Right ventricle myocardium inferior (tissue), 1 donor: ENCODE results near the gene DCAF6. TPM values are rescaled to one million over a fixed set of nuclear protein-coding genes. Genes with fewer than 3 reads are reported as not detected.

Source experiments
- ATAC-seq: fragments of 200-7000 bp; cut with Tn5 transposase; one replicate; pipeline ENCODE4 v1.9.1; 2020; ENCODE audit warnings: mild to moderate bottlenecking, moderate library complexity
- DNase-seq: peaks from one replicate; pipeline ENCODE4 v3.0.0; 2021; ENCODE audit errors: missing footprints
- intact Hi-C: fragments of 100-400 bp; cut with DNase I; formaldehyde crosslinking; loops from one replicate; pipeline ENCODE4 v1.11.0; 2022
- microRNA-seq: library from miRNA; unstranded; fragments of <30 nt; microRNA quantifications from one replicate; pipeline ENCODE4 v1.2.0, GENCODE V29; 2020
- total RNA-seq: library from RNA; stranded (reverse); fragmentation: NEBNext Ultra II Directional; extraction: Animal tissue kit (Norgen Biotek cat#: 25700); gene quantifications from one replicate; pipeline ENCODE4 v1.2.1, GENCODE V29; 2021
- donor health status: DM: no; HTN: yes; CAD: no; lungs with severe emphysema.

DCAF6 gene
- total RNA-seq, 1 donor from 2014 or later = 231 TPM

GRCh38 chr1:168105846-168106245 is 169.4 kb downstream of the DCAF6 start:
- ATAC-seq (no peak), DNase-seq (no peak)
- intact Hi-C loops = no loop called here

GRCh38 chr1:168106274-168106673 is 169.8 kb downstream of the DCAF6 start:
- intact Hi-C loops = no loop called here
- DNase-seq (no peak), ATAC-seq (no peak)

GRCh38 chr1:168110896-168111545 is 174.5 kb downstream of the DCAF6 start:
- intact Hi-C loops = no loop called here
- DNase-seq (no peak), ATAC-seq (no peak)

GRCh38 chr1:168112673-168113305 is 176.3 kb downstream of the DCAF6 start:
- intact Hi-C loops = no loop called here
- ATAC-seq (no peak), DNase-seq (no peak)

- intact Hi-C loops = no loop called here
- no peak for DNase-seq
- ATAC-seq = no peak
Observed at GRCh38 chr1:168114845-168115244, 178.4 kb downstream of the DCAF6 start.

- DNase-seq = no peak
- intact Hi-C loops = no loop called here
- ATAC-seq = no peak
Observed at GRCh38 chr1:168116327-168116799, 179.9 kb downstream of the DCAF6 start.

- intact Hi-C loops = no loop called here
- no peak for DNase-seq
- ATAC-seq = no peak
Observed at GRCh38 chr1:168119750-168120149, 183.3 kb downstream of the DCAF6 start.

- peak; percentile 91 for DNase-seq
- peak; percentile 96 for ATAC-seq
- intact Hi-C loops = no loop called here
Observed at GRCh38 chr1:168121401-168122011, 185.0 kb downstream of the DCAF6 start.

GRCh38 chr1:168125051-168125450 is 188.6 kb downstream of the DCAF6 start:
- intact Hi-C loops = no loop called here
- no peak for DNase-seq
- ATAC-seq = no peak

Small RNA genes lying within 50 kb of the gene (microRNA-seq; reads per million reads assigned to microRNA genes)
- not detected for gene MIR1255B2

Other genes with a start within 250 kb of the DCAF6 start
- 47.9 TPM for gene MPZL1, start 214.7 kb upstream of the DCAF6 start, total RNA-seq
- gene ADCY10, start 22.5 kb upstream of the DCAF6 start, total RNA-seq = not detected
- gene MPC2, start 389 bp downstream of the DCAF6 start, total RNA-seq = 233 TPM
- gene GPR161, start 200.2 kb downstream of the DCAF6 start, total RNA-seq = 3.0 TPM
- 28.7 TPM for gene TIPRL, start 242.3 kb downstream of the DCAF6 start, total RNA-seq